Esophagus squamous epithelium (tissue), 4 donors: ENCODE results near the gene RMDN2.

Experiments
- CTCF ChIP-seq, 6 experiments: fragments of 450-650 bp in 4 of 6; fragments of 200-600 bp in 2 of 6; sonication (generic) in 2 of 6; IDR thresholded peaks; one replicate each; pipeline ENCODE4 v1.5.1; 2016 to 2019; ENCODE audit warnings: antibody characterized with exemption in 6 of 6, mild to moderate bottlenecking in 4 of 6, moderate library complexity in 4 of 6
- POLR2A ChIP-seq, 4 donors: fragments of 450-650 bp; IDR thresholded peaks; one replicate each; pipeline ENCODE4 v1.6.1; 2017; ENCODE audit warnings: antibody characterized with exemption in 4 of 4, mild to moderate bottlenecking in 4 of 4, moderate library complexity in 3 of 4

DNA sequence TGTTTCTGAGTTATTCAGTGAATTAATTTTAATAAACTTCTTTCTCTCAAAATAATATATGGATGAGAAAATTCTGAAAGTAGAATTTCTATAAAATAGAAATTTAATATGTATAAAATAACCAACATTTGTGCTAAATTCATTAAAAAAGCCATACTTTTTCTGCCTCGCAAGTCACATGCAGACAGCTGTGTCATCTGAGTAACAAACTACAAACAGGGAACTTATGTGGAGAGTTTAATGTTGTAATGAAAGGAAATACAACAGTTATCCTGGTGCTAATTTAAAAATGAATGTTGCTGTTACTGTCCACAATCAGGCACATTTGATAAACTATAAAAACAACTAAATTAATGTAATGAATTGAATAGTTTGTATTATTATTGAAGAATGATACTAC is 22.2 kb downstream of the RMDN2 start:
- TF ChIP-seq CTCF (IDR thresholded peaks at IDR 0.05) (no peak), POLR2A (IDR thresholded peaks at IDR 0.05) (no peak)
